ENCODE data around the gene WNT16.
"Not testable (repeated sequence)": the region's sequence is repeated elsewhere in the genome, so short reads cannot be mapped to it uniquely, and the experiment has no call there.

Gene WNT16

GRCh38 chr7:121306565-121306964 lies 22.2 kb upstream of the WNT16 start:
- H3K27me3 ChIP-seq (ENCODE audit: control insufficient read depth in 1 of 2, insufficient read depth in 2 of 2, low read length in 2 of 2), result no peaks in the 10 kb centered on the region
- H3K9ac ChIP-seq (ENCODE audit: low read depth in 1 of 2, low read length in 2 of 2), result no peak overlapping the region
- H3K27ac ChIP-seq (ENCODE audit: low read depth, low read length), result no peak overlapping the region
- H3K4me1 ChIP-seq (ENCODE audit: control insufficient read depth in 1 of 2, insufficient read depth in 2 of 2, low read length in 2 of 2), result no peaks in the 10 kb centered on the region
- no peaks in the 10 kb centered on the region for H3K9me3 ChIP-seq (ENCODE audit: control insufficient read depth in 1 of 2, low read length in 2 of 2)
- no peak overlapping the region for H3K4me3 ChIP-seq (ENCODE audit: low read depth in 1 of 2, low read length in 2 of 2)
- H3K36me3 ChIP-seq (ENCODE audit: control insufficient read depth in 1 of 2, insufficient read depth in 2 of 2, low read length in 2 of 2), result no peaks in the 10 kb centered on the region

- Histone ChIP-seq H3K4me3 (ENCODE audit: low read depth in 1 of 2, low read length in 2 of 2) (no peak overlapping the region), H3K9ac (ENCODE audit: low read depth in 1 of 2, low read length in 2 of 2) (no peak overlapping the region), H3K9me3 (ENCODE audit: control insufficient read depth in 1 of 2, low read length in 2 of 2) (no peaks in the 10 kb centered on the region), H3K27me3 (ENCODE audit: control insufficient read depth in 1 of 2, insufficient read depth in 2 of 2, low read length in 2 of 2) (no peaks in the 10 kb centered on the region), H3K27ac (ENCODE audit: low read depth, low read length) (no peak overlapping the region), H3K4me1 (ENCODE audit: control insufficient read depth in 1 of 2, insufficient read depth in 2 of 2, low read length in 2 of 2) (no peaks in the 10 kb centered on the region), H3K36me3 (ENCODE audit: control insufficient read depth in 1 of 2, insufficient read depth in 2 of 2, low read length in 2 of 2) (no peaks in the 10 kb centered on the region)
Observed at GRCh38 chr7:121307021-121307574, 21.7 kb upstream of the WNT16 start.

GRCh38 chr7:121313220-121313792 lies 15.5 kb upstream of the WNT16 start:
- no peaks in the 10 kb centered on the region for H3K36me3 ChIP-seq (ENCODE audit: control insufficient read depth in 1 of 2, insufficient read depth in 2 of 2, low read length in 2 of 2)
- no peak overlapping the region for H3K27ac ChIP-seq (ENCODE audit: low read depth, low read length)
- H3K27me3 ChIP-seq (ENCODE audit: control insufficient read depth in 1 of 2, insufficient read depth in 2 of 2, low read length in 2 of 2), result no peaks in the 10 kb centered on the region
- H3K9me3 ChIP-seq (ENCODE audit: control insufficient read depth in 1 of 2, low read length in 2 of 2), result no peaks in the 10 kb centered on the region
- H3K4me1 ChIP-seq (ENCODE audit: control insufficient read depth in 1 of 2, insufficient read depth in 2 of 2, low read length in 2 of 2), result peaks cover 0 to 14% of the 10 kb centered on the region in 2 donors
- H3K9ac ChIP-seq (ENCODE audit: low read depth in 1 of 2, low read length in 2 of 2), result no peak overlapping the region
- peak overlapping the region; percentile 3 to 16 for H3K4me3 ChIP-seq (ENCODE audit: low read depth in 1 of 2, low read length in 2 of 2)

GRCh38 chr7:121313793-121314676 lies 14.8 kb upstream of the WNT16 start:
- H3K4me1 ChIP-seq (ENCODE audit: control insufficient read depth in 1 of 2, insufficient read depth in 2 of 2, low read length in 2 of 2), result peaks cover 0 to 14% of the 10 kb centered on the region in 2 donors
- H3K27ac ChIP-seq (ENCODE audit: low read depth, low read length), result no peak overlapping the region
- peak overlapping the region; percentile 3 to 16 for H3K4me3 ChIP-seq (ENCODE audit: low read depth in 1 of 2, low read length in 2 of 2)
- H3K9me3 ChIP-seq (ENCODE audit: control insufficient read depth in 1 of 2, low read length in 2 of 2), result no peaks in the 10 kb centered on the region
- H3K9ac ChIP-seq (ENCODE audit: low read depth in 1 of 2, low read length in 2 of 2), result no peak overlapping the region
- no peaks in the 10 kb centered on the region for H3K27me3 ChIP-seq (ENCODE audit: control insufficient read depth in 1 of 2, insufficient read depth in 2 of 2, low read length in 2 of 2)
- H3K36me3 ChIP-seq (ENCODE audit: control insufficient read depth in 1 of 2, insufficient read depth in 2 of 2, low read length in 2 of 2), result no peaks in the 10 kb centered on the region

- H3K27ac ChIP-seq (ENCODE audit: low read depth, low read length); H3K4me3 ChIP-seq (ENCODE audit: low read depth in 1 of 2, low read length in 2 of 2); H3K36me3 ChIP-seq (ENCODE audit: control insufficient read depth in 1 of 2, insufficient read depth in 2 of 2, low read length in 2 of 2); H3K27me3 ChIP-seq (ENCODE audit: control insufficient read depth in 1 of 2, insufficient read depth in 2 of 2, low read length in 2 of 2); H3K9ac ChIP-seq (ENCODE audit: low read depth in 1 of 2, low read length in 2 of 2); H3K9me3 ChIP-seq (ENCODE audit: control insufficient read depth in 1 of 2, low read length in 2 of 2): not testable (repeated sequence)
- H3K4me1 ChIP-seq (ENCODE audit: control insufficient read depth in 1 of 2, insufficient read depth in 2 of 2, low read length in 2 of 2), result peaks cover 0 to 14% of the 10 kb centered on the region in 2 donors
Observed at GRCh38 chr7:121315170-121315569, 13.6 kb upstream of the WNT16 start.

- Histone ChIP-seq H3K4me1 (ENCODE audit: control insufficient read depth in 1 of 2, insufficient read depth in 2 of 2, low read length in 2 of 2) (no peaks in the 10 kb centered on the region), H3K27me3 (ENCODE audit: control insufficient read depth in 1 of 2, insufficient read depth in 2 of 2, low read length in 2 of 2) (peaks cover 0 to under 1% of the 10 kb centered on the region in 2 donors), H3K27ac (ENCODE audit: low read depth, low read length) (no peak overlapping the region), H3K4me3 (ENCODE audit: low read depth in 1 of 2, low read length in 2 of 2) (no peak overlapping the region), H3K9ac (ENCODE audit: low read depth in 1 of 2, low read length in 2 of 2) (no peak overlapping the region), H3K36me3 (ENCODE audit: control insufficient read depth in 1 of 2, insufficient read depth in 2 of 2, low read length in 2 of 2) (no peaks in the 10 kb centered on the region), H3K9me3 (ENCODE audit: control insufficient read depth in 1 of 2, low read length in 2 of 2) (no peaks in the 10 kb centered on the region)
Observed at GRCh38 chr7:121322460-121322859, 6.3 kb upstream of the WNT16 start.

- Histone ChIP-seq H3K4me1 (ENCODE audit: control insufficient read depth in 1 of 2, insufficient read depth in 2 of 2, low read length in 2 of 2) (no peaks in the 10 kb centered on the region), H3K27me3 (ENCODE audit: control insufficient read depth in 1 of 2, insufficient read depth in 2 of 2, low read length in 2 of 2) (peaks cover 9 to 13% of the 10 kb centered on the region in 2 donors), H3K36me3 (ENCODE audit: control insufficient read depth in 1 of 2, insufficient read depth in 2 of 2, low read length in 2 of 2) (no peaks in the 10 kb centered on the region), H3K4me3 (ENCODE audit: low read depth in 1 of 2, low read length in 2 of 2) (no peak overlapping the region), H3K27ac (ENCODE audit: low read depth, low read length) (no peak overlapping the region), H3K9me3 (ENCODE audit: control insufficient read depth in 1 of 2, low read length in 2 of 2) (no peaks in the 10 kb centered on the region), H3K9ac (ENCODE audit: low read depth in 1 of 2, low read length in 2 of 2) (no peak overlapping the region)
Observed at GRCh38 chr7:121323515-121324302, 5.1 kb upstream of the WNT16 start.

- no peaks in the 10 kb centered on the region for H3K9me3 ChIP-seq (ENCODE audit: control insufficient read depth in 1 of 2, low read length in 2 of 2)
- H3K4me1 ChIP-seq (ENCODE audit: control insufficient read depth in 1 of 2, insufficient read depth in 2 of 2, low read length in 2 of 2), result peaks cover 0 to 13% of the 10 kb centered on the region in 2 donors
- no peak overlapping the region for H3K4me3 ChIP-seq (ENCODE audit: low read depth in 1 of 2, low read length in 2 of 2)
- H3K36me3 ChIP-seq (ENCODE audit: control insufficient read depth in 1 of 2, insufficient read depth in 2 of 2, low read length in 2 of 2), result no peaks in the 10 kb centered on the region
- no peak overlapping the region for H3K9ac ChIP-seq (ENCODE audit: low read depth in 1 of 2, low read length in 2 of 2)
- no peak overlapping the region for H3K27ac ChIP-seq (ENCODE audit: low read depth, low read length)
- peaks cover 36 to 45% of the 10 kb centered on the region in 2 donors for H3K27me3 ChIP-seq (ENCODE audit: control insufficient read depth in 1 of 2, insufficient read depth in 2 of 2, low read length in 2 of 2)
Observed at GRCh38 chr7:121327671-121328070, 1.1 kb upstream of the WNT16 start.

GRCh38 chr7:121329191-121330052 lies 622 bp downstream of the WNT16 start:
- peaks cover 36 to 49% of the 10 kb centered on the region in 2 donors for H3K27me3 ChIP-seq (ENCODE audit: control insufficient read depth in 1 of 2, insufficient read depth in 2 of 2, low read length in 2 of 2)
- H3K27ac ChIP-seq (ENCODE audit: low read depth, low read length), result no peak overlapping the region

More at GRCh38 chr7:121329191-121330052, 622 bp downstream of the WNT16 start:
- Histone ChIP-seq H3K9me3 (ENCODE audit: control insufficient read depth in 1 of 2, low read length in 2 of 2) (no peaks in the 10 kb centered on the region), H3K36me3 (ENCODE audit: control insufficient read depth in 1 of 2, insufficient read depth in 2 of 2, low read length in 2 of 2) (no peaks in the 10 kb centered on the region), H3K4me1 (ENCODE audit: control insufficient read depth in 1 of 2, insufficient read depth in 2 of 2, low read length in 2 of 2) (peaks cover 0 to 13% of the 10 kb centered on the region in 2 donors), H3K4me3 (ENCODE audit: low read depth in 1 of 2, low read length in 2 of 2) (peak overlapping the region; percentile 68), H3K9ac (ENCODE audit: low read depth in 1 of 2, low read length in 2 of 2) (no peak overlapping the region)

Data from duodenal mucosa (tissue), 2 donors.